Caco-2 (cell line): Measurements from ENCODE around the gene C9. TPM values are rescaled to one million over a fixed set of nuclear protein-coding genes. Genes with fewer than 3 reads are reported as not detected.
"Not testable (repeated sequence)": the region's sequence is repeated elsewhere in the genome, so short reads cannot be mapped to it uniquely, and the experiment has no call there.

ENCODE experiments used
- BruUV-seq: library from RNA; stranded (reverse); fragments of 400-500 nt; replicated peaks from 2 replicates; lab custom pipeline; 2021; lab: Mats Ljungman, UMichigan
- CTCF ChIA-PET: fragments of 300-600 bp; sonication (Branson Sonifier 250); formaldehyde crosslinking; loops from one replicate; lab custom pipeline; 2022; ENCODE audit warnings: antibody characterized with exemption; lab: Charles Lee
- POLR2A ChIA-PET: fragments of 300-600 bp; sonication (Branson Sonifier 250); formaldehyde crosslinking; loops from one replicate; lab custom pipeline; 2022; ENCODE audit warnings: antibody characterized with exemption; lab: Charles Lee
- DNase-seq, 2 experiments: peaks; one replicate each; pipeline versions ENCODE4 v3.0.0 to v3.0.0-alpha.2; 2020 to 2022
- H3K27me3 ChIP-seq: replicated peaks from 2 replicates; pipeline ENCODE4 v1.6.0; 2011; ENCODE audit warnings: low read length; ENCODE audit not compliant: control insufficient read depth, insufficient read depth
- H3K36me3 ChIP-seq: 2 replicates; pipeline ENCODE4 v1.5.1; 2011; ENCODE audit warnings: low read length; ENCODE audit not compliant: control insufficient read depth, insufficient read depth
- H3K4me1 ChIP-seq: fragments of 250-450 bp; sonication (Bioruptor Pico); 2 replicates; pipeline ENCODE4 v1.5.1; 2020; ENCODE audit warnings: mild to moderate bottlenecking
- H3K4me3 ChIP-seq: 2 replicates; pipeline ENCODE4 v1.5.1; 2011; ENCODE audit warnings: low read depth, mild to moderate bottlenecking, control low read depth, low read length
- H3K9me3 ChIP-seq: fragments of 250-450 bp; sonication (Bioruptor Pico); 2 replicates; pipeline ENCODE4 v1.5.1; 2020; ENCODE audit warnings: mild to moderate bottlenecking, moderate library complexity
- H3K27ac Mint-ChIP-seq: one replicate; pipeline ENCODE4 v1.8.0; 2022; ENCODE audit warnings: mixed read lengths; ENCODE audit not compliant: unreplicated experiment
- H3K27me3 Mint-ChIP-seq: one replicate; pipeline ENCODE4 v1.8.0; 2022; ENCODE audit warnings: mixed read lengths; ENCODE audit not compliant: insufficient read depth, unreplicated experiment
- H3K36me3 Mint-ChIP-seq: one replicate; pipeline ENCODE4 v1.8.0; 2022; ENCODE audit warnings: mild to moderate bottlenecking, mixed read lengths; ENCODE audit not compliant: insufficient read depth, unreplicated experiment
- H3K4me1 Mint-ChIP-seq: one replicate; pipeline ENCODE4 v1.8.0; 2022; ENCODE audit warnings: low read depth, mixed read lengths; ENCODE audit not compliant: unreplicated experiment
- H3K4me3 Mint-ChIP-seq: one replicate; pipeline ENCODE4 v1.8.0; 2022; ENCODE audit warnings: mild to moderate bottlenecking, moderate library complexity, mixed read lengths; ENCODE audit not compliant: unreplicated experiment
- H3K9me3 Mint-ChIP-seq: one replicate; pipeline ENCODE4 v1.8.0; 2022; ENCODE audit warnings: mixed read lengths; ENCODE audit not compliant: unreplicated experiment
- intact Hi-C: fragments of 100-400 bp; cut with micrococcal nuclease; formaldehyde crosslinking; loops from one replicate; pipeline ENCODE4 v1.10.0; 2022; ENCODE audit not compliant: unreplicated experiment
- total RNA-seq: library from RNA; stranded (reverse); gene quantifications from 2 replicates; pipeline ENCODE4 v1.2.3, GENCODE V29; 2022
- TF ChIP-seq, protein P1 (sequence below), 2 experiments: fragments of 200-600 bp in 1 of 2; IDR thresholded peaks; 1 replicate in 1 of 2; 2 replicates in 1 of 2; pipeline versions ENCODE4 v1.5.1 to v1.8.0; 2011 to 2022; ENCODE audit warnings: antibody characterized with exemption in 1 of 2, control low read depth in 1 of 2, inconsistent platforms in 1 of 2, low read depth in 1 of 2, low read length in 1 of 2, mild to moderate bottlenecking in 1 of 2, moderate library complexity in 1 of 2; ENCODE audit not compliant: insufficient read depth in 1 of 2, severe bottlenecking in 1 of 2, unreplicated experiment in 1 of 2

The C9 gene
- total RNA-seq, 1 experiment from 2014 or later, result 0.41 TPM

DNA sequence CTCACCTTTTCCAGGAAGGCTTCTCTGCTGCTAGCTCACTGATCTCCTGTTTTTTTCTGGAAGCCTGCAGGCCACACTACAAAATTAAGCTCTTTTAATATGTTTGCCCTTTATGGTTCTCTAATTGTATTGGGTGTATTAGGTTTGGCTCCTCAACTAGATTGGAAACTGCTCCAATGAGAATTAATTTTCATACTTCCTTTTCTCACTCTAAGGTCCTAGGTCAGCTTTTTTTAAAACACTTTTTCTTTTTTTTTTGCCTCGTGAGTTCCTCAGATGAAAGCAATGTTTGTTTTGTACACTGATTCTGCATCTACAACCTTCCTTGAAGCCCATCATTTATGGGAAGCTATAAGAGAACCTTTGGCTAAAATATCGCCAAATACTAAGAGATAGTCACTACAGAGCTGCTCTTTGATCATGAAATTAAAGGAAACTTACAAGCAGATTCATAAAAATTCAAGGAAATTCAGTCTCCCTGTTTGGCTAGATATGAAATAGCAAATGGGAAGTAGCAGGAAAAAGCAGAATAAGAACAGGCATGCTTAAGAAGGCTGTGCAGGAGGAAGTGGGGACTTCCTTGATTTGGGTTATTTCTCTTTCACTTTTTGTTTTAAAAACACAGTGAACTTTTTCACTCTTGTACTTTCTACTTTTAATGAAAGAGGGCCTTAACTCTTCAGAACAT, 89.8 kb downstream of the C9 start:
- intact Hi-C loops, result no loop called here
- H3K36me3 ChIP-seq, result no peaks in the 10 kb centered on the region
- no peaks in the 10 kb centered on the region for H3K27me3 ChIP-seq
- Mint-ChIP-seq H3K27ac (no peak overlapping the region), H3K36me3 (no peaks in the 10 kb centered on the region), H3K27me3 (no peaks in the 10 kb centered on the region), H3K9me3 (peaks cover 11% of the 10 kb centered on the region), H3K4me3 (no peak overlapping the region), H3K4me1 (peaks cover 9% of the 10 kb centered on the region)
- peaks cover 13% of the 10 kb centered on the region for H3K4me1 ChIP-seq
- no peaks in the 10 kb centered on the region for H3K9me3 ChIP-seq
- no peak overlapping the region for H3K4me3 ChIP-seq
- ChIA-PET CTCF (no interaction called here), POLR2A (no interaction called here)
- DNase-seq, result no peak
- BruUV-seq, result no TSS peak
- TF ChIP-seq, protein P1, sequence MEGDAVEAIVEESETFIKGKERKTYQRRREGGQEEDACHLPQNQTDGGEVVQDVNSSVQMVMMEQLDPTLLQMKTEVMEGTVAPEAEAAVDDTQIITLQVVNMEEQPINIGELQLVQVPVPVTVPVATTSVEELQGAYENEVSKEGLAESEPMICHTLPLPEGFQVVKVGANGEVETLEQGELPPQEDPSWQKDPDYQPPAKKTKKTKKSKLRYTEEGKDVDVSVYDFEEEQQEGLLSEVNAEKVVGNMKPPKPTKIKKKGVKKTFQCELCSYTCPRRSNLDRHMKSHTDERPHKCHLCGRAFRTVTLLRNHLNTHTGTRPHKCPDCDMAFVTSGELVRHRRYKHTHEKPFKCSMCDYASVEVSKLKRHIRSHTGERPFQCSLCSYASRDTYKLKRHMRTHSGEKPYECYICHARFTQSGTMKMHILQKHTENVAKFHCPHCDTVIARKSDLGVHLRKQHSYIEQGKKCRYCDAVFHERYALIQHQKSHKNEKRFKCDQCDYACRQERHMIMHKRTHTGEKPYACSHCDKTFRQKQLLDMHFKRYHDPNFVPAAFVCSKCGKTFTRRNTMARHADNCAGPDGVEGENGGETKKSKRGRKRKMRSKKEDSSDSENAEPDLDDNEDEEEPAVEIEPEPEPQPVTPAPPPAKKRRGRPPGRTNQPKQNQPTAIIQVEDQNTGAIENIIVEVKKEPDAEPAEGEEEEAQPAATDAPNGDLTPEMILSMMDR (IDR thresholded peaks at IDR 0.05; ENCODE audit: insufficient read depth in 1 of 2, low read depth in 1 of 2, low read length in 1 of 2, severe bottlenecking in 1 of 2, unreplicated experiment in 1 of 2), result no peak

DNA sequence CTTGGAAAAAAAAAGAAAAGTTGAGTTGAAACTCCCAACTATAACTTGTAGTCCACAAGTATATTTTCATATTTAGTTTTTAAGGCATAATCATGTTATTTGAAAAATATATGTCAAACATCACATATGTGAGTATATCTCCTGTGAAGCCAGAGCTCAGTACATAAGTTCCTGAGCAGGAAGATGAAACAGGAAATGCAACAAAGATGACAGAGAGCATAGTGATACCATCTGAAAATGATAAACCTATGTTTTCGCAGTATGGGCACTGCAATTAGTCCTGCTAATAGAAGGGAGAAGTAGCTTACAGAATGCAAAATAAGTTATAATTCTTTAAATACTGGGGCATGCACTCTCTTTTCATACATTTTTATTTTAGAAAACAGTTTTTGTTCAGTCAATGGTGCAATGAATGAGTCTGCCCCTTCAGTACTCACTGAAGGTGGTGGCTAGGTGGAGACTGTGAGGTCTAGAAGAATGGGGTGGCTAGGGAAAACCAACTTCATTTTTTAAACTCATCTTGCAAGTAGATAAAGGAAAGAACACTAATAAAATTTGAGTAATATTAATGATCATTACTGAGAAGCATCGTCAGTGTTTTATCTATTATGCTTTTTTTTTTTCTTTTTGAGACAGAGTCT, 90.9 kb downstream of the C9 start:
- no peaks in the 10 kb centered on the region for H3K36me3 Mint-ChIP-seq
- BruUV-seq, result no TSS peak
- TF ChIP-seq, protein P1 (IDR thresholded peaks at IDR 0.05; ENCODE audit: insufficient read depth in 1 of 2, low read depth in 1 of 2, low read length in 1 of 2, severe bottlenecking in 1 of 2, unreplicated experiment in 1 of 2), result no peak
- Histone ChIP-seq H3K4me1 (peaks cover 13% of the 10 kb centered on the region), H3K4me3 (no peak overlapping the region), H3K36me3 (no peaks in the 10 kb centered on the region), H3K27me3 (no peaks in the 10 kb centered on the region), H3K9me3 (no peaks in the 10 kb centered on the region)
- H3K4me1 Mint-ChIP-seq, result peaks cover 13% of the 10 kb centered on the region
- H3K9me3 Mint-ChIP-seq, result peaks cover 4% of the 10 kb centered on the region
- H3K4me3 Mint-ChIP-seq, result no peak overlapping the region
- intact Hi-C loops, result no loop called here
- POLR2A ChIA-PET, result no interaction called here
- CTCF ChIA-PET, result no interaction called here
- DNase-seq, result no peak
- no peaks in the 10 kb centered on the region for H3K27me3 Mint-ChIP-seq
- H3K27ac Mint-ChIP-seq, result no peak overlapping the region

DNA sequence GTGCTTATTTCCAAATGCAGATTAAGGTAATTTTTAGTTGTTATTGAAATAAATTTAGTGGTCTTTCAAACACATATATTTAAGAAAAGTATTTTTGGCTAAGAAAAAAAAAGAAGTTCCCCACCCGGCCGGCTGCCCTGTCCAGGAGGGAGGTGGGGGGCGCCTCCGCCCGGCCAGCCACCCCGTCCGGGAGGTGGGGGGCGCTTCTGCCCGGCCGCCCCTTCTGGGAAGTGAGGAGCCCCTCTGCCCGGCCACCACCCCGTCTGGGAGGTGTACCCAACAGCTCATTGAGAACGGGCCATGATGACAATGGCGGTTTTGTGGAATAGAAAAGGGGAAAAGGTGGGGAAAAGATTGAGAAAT, 91.4 kb downstream of the C9 start:
- H3K4me1 ChIP-seq, result peaks cover 13% of the 10 kb centered on the region
- H3K27me3 Mint-ChIP-seq, intact Hi-C loops, H3K9me3 Mint-ChIP-seq, H3K4me3 ChIP-seq, H3K4me3 Mint-ChIP-seq, H3K36me3 Mint-ChIP-seq, H3K27me3 ChIP-seq, POLR2A ChIA-PET, H3K36me3 ChIP-seq, H3K27ac Mint-ChIP-seq, DNase-seq, H3K9me3 ChIP-seq, BruUV-seq, CTCF ChIA-PET: not testable (repeated sequence)
- peaks cover 13% of the 10 kb centered on the region for H3K4me1 Mint-ChIP-seq
